RWPE1 (cell line): ENCODE measurements around the gene PLCB2.

Source experiments
- CTCF ChIA-PET: fragments of 350-600 bp; sonication (Branson Sonifier 250); formaldehyde crosslinking; extraction: SDS; loops from one replicate; lab custom pipeline; 2021; lab: Yijun Ruan, JAX
- POLR2A ChIA-PET: fragments of 400-600 bp; formaldehyde crosslinking; extraction: SDS; loops from one replicate; lab custom pipeline; 2020; ENCODE audit warnings: antibody characterized with exemption; ENCODE audit not compliant: low non-redundant PET; lab: Yijun Ruan, JAX
- DNase-seq: peaks from one replicate; pipeline ENCODE4 v3.0.0; 2012; ENCODE audit warnings: low spot score
- H3K27ac ChIP-seq: fragments of 450-650 bp; 2 replicates; pipeline ENCODE4 v1.5.1; 2017
- CTCF ChIP-seq: fragments of 450-650 bp; conservative IDR thresholded peaks from 2 replicates; pipeline ENCODE4 v1.5.1; 2017; ENCODE audit warnings: low read depth, mild to moderate bottlenecking

PLCB2 gene

DNA sequence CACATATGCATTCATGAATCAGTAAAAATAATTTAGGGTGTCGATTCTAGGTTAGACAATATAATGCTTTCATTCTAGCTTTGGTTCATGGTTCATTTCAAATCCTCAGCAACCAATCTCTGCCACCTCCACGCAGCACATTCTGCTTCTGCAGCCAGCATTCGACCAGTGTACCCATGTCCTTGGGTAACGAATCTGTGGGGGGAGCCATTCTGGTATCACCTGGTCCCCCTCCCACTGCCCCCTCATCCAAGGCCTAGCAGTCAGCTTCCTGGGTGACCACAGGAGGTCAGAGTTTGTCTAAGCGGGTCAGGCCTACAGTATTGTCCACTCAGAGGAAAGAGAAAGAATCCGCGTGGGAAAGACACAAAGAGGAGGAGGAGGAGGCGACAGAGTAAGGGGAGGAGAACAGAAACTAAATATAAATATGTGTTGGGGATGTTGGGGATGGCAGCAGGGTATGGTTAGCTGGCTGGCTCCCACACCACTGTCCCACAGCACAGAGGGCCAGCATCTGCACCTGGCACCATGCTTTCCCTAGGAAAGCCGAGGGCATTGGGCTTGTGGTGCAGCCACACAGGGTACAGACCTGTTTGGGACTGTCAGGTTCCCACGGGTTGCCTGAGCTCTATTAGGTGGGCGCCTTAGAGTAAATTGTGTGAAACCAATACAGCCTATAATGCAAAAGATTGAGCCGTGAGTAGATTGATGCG is 56.8 kb downstream of the PLCB2 start:
- ChIA-PET POLR2A (no interaction called here), CTCF (interaction anchor here (0.9 kb wide), 1 partner anchor 23 kb away, joined by 4 read pairs; no protein-coding TSS in a partner anchor)
- TF ChIP-seq CTCF, result no peak
- H3K27ac ChIP-seq, result peak overlapping the region; percentile 30
- DNase-seq, result no peak

DNA sequence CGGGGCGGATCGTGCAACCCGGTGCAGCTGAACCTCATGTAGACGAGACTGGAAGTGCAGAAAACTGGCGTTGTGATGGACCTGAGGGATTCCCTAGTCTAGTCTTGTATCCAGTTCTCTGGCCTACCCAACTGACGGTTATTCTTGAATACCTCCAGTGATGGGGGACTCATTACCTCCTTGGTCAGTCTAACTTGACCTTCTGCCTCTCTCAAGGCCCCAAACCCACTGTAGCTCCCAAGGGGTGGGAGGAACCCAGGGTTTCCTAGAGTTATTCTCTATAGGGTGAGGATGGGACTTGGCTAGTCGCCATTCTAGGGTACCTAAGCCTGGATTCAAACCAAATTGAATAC is 57.5 kb downstream of the PLCB2 start:
- ChIA-PET POLR2A (no interaction called here), CTCF (interaction anchor here (0.9 kb wide), 1 partner anchor 24 kb away, joined by 4 read pairs; no protein-coding TSS in a partner anchor)
- DNase-seq, result no peak
- H3K27ac ChIP-seq, result peak overlapping the region; percentile 84
- TF ChIP-seq CTCF, result no peak

- no peak for DNase-seq
- no peak for TF ChIP-seq CTCF
- H3K27ac ChIP-seq, result peak overlapping the region; percentile 84
- ChIA-PET CTCF (interaction anchor here (0.6 to 0.9 kb wide), 3 partner anchors 8 to 24 kb away, joined by 3 to 5 read pairs (median 4); no protein-coding TSS in a partner anchor), POLR2A (no interaction called here)
Observed at GRCh38 chr15:40249477-40250303, 58.0 kb downstream of the PLCB2 start.

DNA sequence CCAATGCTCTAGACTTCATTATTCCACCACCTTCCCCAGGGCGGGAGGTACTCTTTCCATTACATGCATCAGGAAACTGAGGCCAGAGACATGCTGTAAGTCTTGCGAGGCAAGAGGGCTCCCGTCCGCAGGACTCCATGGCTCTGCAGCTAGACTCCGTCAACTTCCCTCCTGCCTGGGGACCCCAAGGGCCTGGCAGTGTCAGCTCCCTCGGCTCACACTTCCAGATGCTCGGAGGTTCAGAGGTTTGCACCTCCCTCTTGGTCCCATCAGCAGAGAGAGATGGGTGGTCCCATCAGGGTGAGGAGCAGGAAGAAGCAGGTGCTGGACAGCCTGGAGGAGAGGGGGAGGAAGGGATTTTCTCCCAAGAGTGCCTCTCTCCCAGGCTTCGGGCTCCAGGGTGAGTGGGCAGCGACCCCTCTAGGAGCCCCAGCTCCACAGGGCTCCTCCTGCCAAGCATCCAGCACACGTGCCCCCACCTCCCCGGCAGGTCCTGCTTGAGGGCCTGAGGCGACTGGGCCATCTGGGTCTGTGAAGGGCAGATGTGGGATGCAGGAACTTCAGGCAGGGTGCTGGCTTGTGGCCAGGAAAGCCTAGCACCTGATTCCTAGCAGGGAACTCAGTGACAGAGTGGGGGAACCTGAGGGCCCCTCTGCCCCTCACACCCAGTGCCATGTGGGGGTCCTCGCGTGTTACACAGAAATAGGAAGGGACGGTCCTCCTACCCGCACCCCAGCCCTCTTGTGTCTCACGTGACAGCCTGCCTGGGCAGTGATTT is 59.5 kb downstream of the PLCB2 start:
- TF ChIP-seq CTCF, result no peak
- H3K27ac ChIP-seq, result peak overlapping the region; percentile 84
- POLR2A ChIA-PET, result no interaction called here
- CTCF ChIA-PET, result interaction anchor here (1.8 kb wide), 1 partner anchor 31 kb away, joined by 6 read pairs; no protein-coding TSS in a partner anchor
- no peak for DNase-seq

DNA sequence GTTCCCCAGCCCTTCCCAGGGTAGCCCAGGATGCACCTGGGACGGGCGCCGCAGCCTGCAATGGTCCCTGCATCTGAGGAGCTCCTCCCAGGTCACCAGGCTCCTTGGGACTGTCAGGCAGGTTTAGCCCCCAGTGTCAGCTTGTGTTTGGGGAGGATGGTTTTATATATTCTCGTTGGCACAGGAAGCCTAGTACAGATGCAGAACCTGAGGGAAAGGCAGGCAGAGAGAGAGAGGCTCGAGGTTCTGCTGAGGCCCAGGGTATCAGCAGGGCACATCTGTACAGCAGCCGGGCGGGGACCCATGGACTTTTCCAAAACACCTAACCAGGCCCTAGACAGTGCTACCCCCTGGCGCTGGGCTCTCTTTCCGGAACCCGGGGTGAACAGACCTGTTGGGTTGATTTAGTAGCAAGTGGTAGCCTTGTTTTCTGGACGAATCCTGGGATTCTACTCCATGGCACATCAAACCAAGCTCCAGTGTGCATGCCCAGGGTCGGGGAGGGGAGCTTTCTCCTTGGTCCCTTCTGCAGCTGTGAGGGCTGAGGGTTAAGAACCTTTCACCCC is 60.2 kb downstream of the PLCB2 start:
- ChIA-PET POLR2A (no interaction called here), CTCF (interaction anchor here (1.1 to 1.8 kb wide), 2 partner anchors 28 to 30 kb away, joined by 6 read pairs; no protein-coding TSS in a partner anchor)
- TF ChIP-seq CTCF, result no peak
- peak overlapping the region; percentile 84 for H3K27ac ChIP-seq
- no peak for DNase-seq
